GM12878 (cell line): Measurements from ENCODE around the gene ZNF213. TPM values are rescaled to one million over a fixed set of nuclear protein-coding genes. Genes with fewer than 3 reads are reported as not detected.

Experiments used
- ATAC-seq: fragments of 200-7000 bp; cut with Tn5 transposase; 3 replicates; pipeline ENCODE4 v1.9.1; 2020; ENCODE audit warnings: mild to moderate bottlenecking, moderate library complexity
- BruUV-seq: library from RNA; stranded (reverse); fragments of 400-500 nt; replicated peaks from 2 replicates; lab custom pipeline; 2021; lab: Mats Ljungman, UMichigan
- CTCF ChIA-PET: fragments of 300-600 bp; sonication (Branson Sonifier 250); formaldehyde crosslinking; extraction: SDS; loops from one replicate; lab custom pipeline; 2021; ENCODE audit warnings: inconsistent platforms; lab: Yijun Ruan, JAX
- POLR2A ChIA-PET: fragments of 350-600 bp; formaldehyde crosslinking; extraction: SDS; loops from one replicate; lab custom pipeline; 2021; ENCODE audit warnings: inconsistent platforms; lab: Charles Lee
- RAD21 ChIA-PET: fragments of 300-600 bp; sonication (Branson Sonifier 250); formaldehyde crosslinking; loops from one replicate; lab custom pipeline; 2023; ENCODE audit warnings: antibody characterized with exemption; ENCODE audit not compliant: unreplicated experiment; lab: Charles Lee
- SMC1A ChIA-PET: fragments of 300-600 bp; sonication (Branson Sonifier 250); formaldehyde crosslinking; loops from one replicate; lab custom pipeline; 2023; ENCODE audit not compliant: unreplicated experiment, uncharacterized antibody; lab: Charles Lee
- DNase-seq: peaks from one replicate; pipeline ENCODE4 v3.0.0-alpha.2; 2011; ENCODE audit warnings: low read depth, low spot score
- FAIRE-seq: peaks from 3 replicates; lab custom pipeline; 2011; peaks lifted over from hg19 to GRCh38; lab: Jason Lieb, UNC
- H2AFZ ChIP-seq: 2 replicates; pipeline ENCODE4 v1.6.0; 2011; ENCODE audit warnings: low read depth, low read length, control low read depth; ENCODE audit not compliant: control insufficient read depth
- H3K27ac ChIP-seq: 2 replicates; pipeline ENCODE4 v1.5.1; 2011; ENCODE audit warnings: control low read depth; ENCODE audit not compliant: control insufficient read depth, insufficient read depth
- H3K27me3 ChIP-seq, 2 experiments: replicated peaks in 1 of 2; 2 replicates each; pipeline versions ENCODE4 v1.6.0 to v1.6.1; 2011; ENCODE audit warnings: low read length in 1 of 2; ENCODE audit not compliant: control insufficient read depth in 2 of 2, insufficient read depth in 2 of 2
- H3K36me3 ChIP-seq, 2 experiments: 2 replicates each; pipeline ENCODE4 v1.5.1; 2011; ENCODE audit warnings: low read length in 1 of 2; ENCODE audit not compliant: control insufficient read depth in 2 of 2, insufficient read depth in 2 of 2
- H3K4me1 ChIP-seq: 2 replicates; pipeline ENCODE4 v1.6.1; 2011; ENCODE audit warnings: mild to moderate bottlenecking, low read length, moderate library complexity, mixed read lengths; ENCODE audit not compliant: control insufficient read depth, insufficient read depth
- H3K4me2 ChIP-seq: 2 replicates; pipeline ENCODE4 v1.6.0; 2011; ENCODE audit warnings: control low read depth; ENCODE audit not compliant: control insufficient read depth, insufficient read depth
- H3K4me3 ChIP-seq: fragments of 200-600 bp; sonication (generic); 2 replicates; pipeline ENCODE4 v1.5.1; 2016
- H3K79me2 ChIP-seq: 2 replicates; pipeline ENCODE4 v1.6.0; 2011; ENCODE audit warnings: low read length; ENCODE audit not compliant: control insufficient read depth, insufficient read depth
- H3K9ac ChIP-seq: 2 replicates; pipeline ENCODE4 v1.8.0; 2011; ENCODE audit warnings: low read length, control low read depth, mixed read lengths; ENCODE audit not compliant: control insufficient read depth, insufficient read depth
- H3K9me3 ChIP-seq: replicated peaks from 3 replicates; pipeline ENCODE4 v1.5.1; 2011; ENCODE audit warnings: mild to moderate bottlenecking, low read length; ENCODE audit not compliant: control insufficient read depth, insufficient read depth
- H4K20me1 ChIP-seq: 2 replicates; pipeline ENCODE4 v1.6.0; 2011; ENCODE audit not compliant: control insufficient read depth, insufficient read depth
- ATF7 ChIP-seq: fragments of 450-650 bp; IDR thresholded peaks from 2 replicates; pipeline ENCODE4 v1.6.1; 2016; ENCODE audit warnings: low read depth, mild to moderate bottlenecking
- BRCA1 ChIP-seq: IDR thresholded peaks from 2 replicates; pipeline ENCODE4 v1.6.1; 2011; ENCODE audit warnings: low read depth, low read length, improper control_type of control experiment
- IKZF1 ChIP-seq: fragments of 450-650 bp; conservative IDR thresholded peaks from 2 replicates; pipeline ENCODE4 v1.6.1; 2017; ENCODE audit warnings: antibody characterized with exemption, mild to moderate bottlenecking
- IKZF2 ChIP-seq, 2 experiments: fragments of 450-650 bp; IDR thresholded peaks; 2 replicates each; pipeline ENCODE4 v1.6.1; 2017; ENCODE audit warnings: mild to moderate bottlenecking in 2 of 2, moderate library complexity in 2 of 2
- MEF2A ChIP-seq: IDR thresholded peaks from 2 replicates; pipeline ENCODE4 v1.6.1; 2011; ENCODE audit warnings: low read depth, mild to moderate bottlenecking, low read length, moderate library complexity; ENCODE audit not compliant: insufficient read depth
- MXI1 ChIP-seq: fragments of 150-350 bp; IDR thresholded peaks from 2 replicates; pipeline ENCODE4 v1.6.1; 2011; ENCODE audit warnings: low read depth, mild to moderate bottlenecking, inconsistent platforms, low read length, improper control_type of control experiment
- NBN ChIP-seq: fragments of 450-650 bp; IDR thresholded peaks from 2 replicates; pipeline ENCODE4 v1.6.1; 2016
- RAD51 ChIP-seq: fragments of 450-650 bp; IDR thresholded peaks from 2 replicates; pipeline ENCODE4 v1.6.1; 2016; ENCODE audit warnings: moderate library complexity, mild to moderate bottlenecking, inconsistent platforms
- RB1 ChIP-seq: fragments of 450-650 bp; formaldehyde crosslinking; IDR thresholded peaks from 2 replicates; pipeline ENCODE4 v1.6.1; 2017; ENCODE audit warnings: mild to moderate bottlenecking, borderline replicate concordance
- RUNX3 ChIP-seq: IDR thresholded peaks from 2 replicates; pipeline ENCODE4 v1.6.1; 2012; ENCODE audit warnings: low read length, inconsistent platforms
- WRNIP1 ChIP-seq: IDR thresholded peaks from 2 replicates; pipeline ENCODE4 v1.6.1; 2011; ENCODE audit warnings: low read depth, low read length, improper control_type of control experiment, borderline replicate concordance
- ZNF24 ChIP-seq: fragments of 450-650 bp; IDR thresholded peaks from 2 replicates; pipeline ENCODE4 v1.6.1; 2017; ENCODE audit warnings: antibody characterized with exemption, mild to moderate bottlenecking
- ZNF384 ChIP-seq: IDR thresholded peaks from 2 replicates; pipeline ENCODE4 v1.6.1; 2012; ENCODE audit warnings: low read depth, mild to moderate bottlenecking, low read length, improper control_type of control experiment, borderline replicate concordance
- WGBS: methylation state at CpG from one replicate; pipeline ENCODE4 v1.1.6; 2016; ENCODE audit warnings: low lambda C conversion rate; ENCODE audit not compliant: insufficient replicate concordance, insufficient coverage; ENCODE audit errors: missing lambda C conversion rate; 5-methylcytosine and 5-hydroxymethylcytosine counted together
- in situ Hi-C: fragments of 300-500 bp; cut with MboI; formaldehyde crosslinking; loops from 9 replicates; pipeline ENCODE4 v1.14.3; 2018; ENCODE audit warnings: mixed read lengths
- intact Hi-C: fragments of 100-400 bp; cut with micrococcal nuclease; formaldehyde crosslinking; loops from one replicate; pipeline ENCODE4 v1.14.2; 2022; ENCODE audit not compliant: unreplicated experiment
- polyA plus RNA-seq, 11 experiments: library from polyadenylated mRNA; depleted of rRNA in 4 of 11; unstranded in 6 of 11; stranded (reverse) in 5 of 11; fragments of >200 nt; fragmentation: Nextera tagmentation in 4 of 11; fragmentation: Illumina TruSeq in 1 of 11; extraction: Ambion mirVana in 4 of 11; extraction: Trizol in 1 of 11; gene quantifications; 1 replicate in 1 of 11; 2 replicates in 10 of 11; pipeline versions ENCODE4 v1.2.1 to v1.2.3, GENCODE V29; 2011 to 2016; ENCODE audit warnings: inconsistent platforms in 2 of 11, missing spikeins in 2 of 11, low read depth in 1 of 11
- total RNA-seq, 4 experiments: library from RNA; depleted of rRNA in 3 of 4; stranded (reverse); fragments of >200 nt in 3 of 4; fragmentation: Illumina TruSeq in 1 of 4; extraction: Trizol in 1 of 4; gene quantifications; 2 replicates each; pipeline versions ENCODE4 v1.2.1 to v1.2.3, GENCODE V29; 2013 to 2021
- TF ChIP-seq, protein P1 (sequence below): fragments of 450-650 bp; IDR thresholded peaks from 2 replicates; pipeline ENCODE4 v1.6.1; 2017; ENCODE audit warnings: borderline replicate concordance

The ZNF213 gene
- total and polyA plus RNA-seq, 10 of the 15 experiments (the other 5 are each of a cell fraction or from before 2014, with no cell fraction given), result 0.53 to 9.4 (median 1.1) TPM

DNA sequence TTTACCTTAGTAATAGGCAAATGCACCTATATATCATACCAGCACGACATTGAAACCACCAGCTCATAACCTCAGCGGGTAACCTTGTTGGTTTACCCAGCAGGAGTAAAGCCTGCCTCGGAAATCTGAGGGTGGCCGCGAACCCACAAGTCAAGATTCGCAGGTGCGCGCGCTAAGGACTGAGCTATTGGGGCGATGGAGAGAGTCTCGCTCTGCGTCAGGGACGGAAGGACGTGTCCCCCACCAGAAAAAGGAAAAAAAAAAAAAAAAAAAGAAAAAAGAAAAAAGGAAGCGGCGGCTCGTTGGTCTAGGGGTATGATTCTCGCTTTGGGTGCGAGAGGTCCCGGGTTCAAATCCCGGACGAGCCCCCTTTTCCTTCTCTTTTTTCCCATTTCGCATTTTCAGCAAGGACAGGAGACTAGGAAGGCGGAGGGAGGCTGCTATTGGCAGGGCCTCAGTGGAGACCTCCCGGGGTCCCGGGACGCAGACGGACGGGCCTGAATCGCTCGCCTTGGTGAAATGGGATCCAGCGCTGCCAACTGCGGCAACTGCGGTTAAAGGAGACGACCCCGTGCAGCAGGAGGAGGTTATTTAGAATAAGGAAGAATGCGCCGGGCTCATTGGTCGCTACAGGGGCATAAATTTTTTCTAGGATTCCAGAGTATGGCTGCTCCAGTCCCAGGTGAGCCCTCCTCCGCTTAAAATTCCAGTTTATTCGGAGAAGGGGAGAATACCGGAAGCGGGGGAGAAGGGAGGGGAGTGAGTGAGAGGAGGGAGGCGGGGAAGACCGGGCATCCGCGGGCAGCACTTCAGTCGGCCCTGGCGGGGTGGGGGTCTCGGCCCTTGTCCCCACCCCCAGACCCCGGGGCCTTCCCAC, 53.2 kb downstream of the ZNF213 start, which contains the start of gene OR1F1:
TSS of gene OR1F1 (plus strand) at position 407 of the 877 bp plus-strand sequence.
- Histone ChIP-seq H4K20me1 (no peaks in the 10 kb centered on the region), H3K36me3 (no peaks in the 10 kb centered on the region), H3K9ac (peak within 1 kb of the TSS; percentile 63), H3K4me2 (peak within 1 kb of the TSS; percentile 98), H3K27me3 (no peaks in the 10 kb centered on the region; a peak in 1 of 4 replicates), H3K79me2 (no peaks in the 10 kb centered on the region), H3K9me3 (no peaks in the 10 kb centered on the region; the same call in 2 of the 3 replicates), H3K27ac (no peak within 1 kb of the TSS), H2AFZ (peak within 1 kb of the TSS; percentile 82), H3K4me3 (peak within 1 kb of the TSS; percentile 54), H3K4me1 (peaks cover 23% of the 10 kb centered on the region)
- WGBS, result under 1% methylated on average over 37 of the region's 51 CpGs
- in situ Hi-C loops, result no loop called here
- CTCF ChIA-PET, result interaction anchor here (1.1 kb wide), 1 partner anchor 16 kb away, joined by 4 read pairs; no protein-coding TSS in a partner anchor
- no TSS peak for BruUV-seq
- ATAC-seq, result no peak; the same call in 2 of the 3 replicates
- RAD21 ChIA-PET, result no interaction called here
- SMC1A ChIA-PET, result interaction anchor here (1.0 to 1.5 kb wide), 2 partner anchors 15 to 269 kb away, joined by 3 to 4 read pairs; no protein-coding TSS in a partner anchor
- no peak for DNase-seq
- POLR2A ChIA-PET, result no interaction called here
- FAIRE-seq, result peak; percentile 27
- TF ChIP-seq IKZF2 (IDR thresholded peaks at IDR 0.05), result 0 out of 4 replicates have a peak, but pooled peaks of 1 of the 2 experiments have one; percentile 18
- no peak for TF ChIP-seq MEF2A
- TF ChIP-seq RB1, result no peak
- no peak for TF ChIP-seq ATF7
- TF ChIP-seq ZNF24, result no peak
- TF ChIP-seq RUNX3, result peak; percentile 45
- no peak for TF ChIP-seq NBN
- no peak for TF ChIP-seq RAD51
- TF ChIP-seq WRNIP1, result no peak
- TF ChIP-seq BRCA1, result no peak
- TF ChIP-seq MXI1, result no peak
- TF ChIP-seq, protein P1, sequence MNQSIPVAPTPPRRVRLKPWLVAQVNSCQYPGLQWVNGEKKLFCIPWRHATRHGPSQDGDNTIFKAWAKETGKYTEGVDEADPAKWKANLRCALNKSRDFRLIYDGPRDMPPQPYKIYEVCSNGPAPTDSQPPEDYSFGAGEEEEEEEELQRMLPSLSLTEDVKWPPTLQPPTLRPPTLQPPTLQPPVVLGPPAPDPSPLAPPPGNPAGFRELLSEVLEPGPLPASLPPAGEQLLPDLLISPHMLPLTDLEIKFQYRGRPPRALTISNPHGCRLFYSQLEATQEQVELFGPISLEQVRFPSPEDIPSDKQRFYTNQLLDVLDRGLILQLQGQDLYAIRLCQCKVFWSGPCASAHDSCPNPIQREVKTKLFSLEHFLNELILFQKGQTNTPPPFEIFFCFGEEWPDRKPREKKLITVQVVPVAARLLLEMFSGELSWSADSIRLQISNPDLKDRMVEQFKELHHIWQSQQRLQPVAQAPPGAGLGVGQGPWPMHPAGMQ, result no peak
- TF ChIP-seq ZNF384, result peak; percentile 73; the same call in 1 of the 2 replicates
- 0 out of 2 replicates have a peak, but pooled peaks have one; percentile 9 for TF ChIP-seq IKZF1
- intact Hi-C loops, result loop anchor here (2.0 kb wide), 1 partner anchor 271 kb away; no protein-coding TSS in a partner anchor
